ENCODE measurements around the gene NAPEPLD.
"Not testable (repeated sequence)": the region's sequence is repeated elsewhere in the genome, so short reads cannot be mapped to it uniquely, and the experiment has no call there.

Gene NAPEPLD

GRCh38 chr7:103106005-103106702, 42.7 kb downstream of the NAPEPLD start:
- no peak for DNase-seq

- no peak for DNase-seq
These were observed 47.4 kb downstream of the NAPEPLD start for GRCh38 chr7:103101543-103101942.

GRCh38 chr7:103100348-103100747, 48.6 kb downstream of the NAPEPLD start:
- no peak for DNase-seq

- no peak for DNase-seq
These were observed 51.9 kb downstream of the NAPEPLD start for GRCh38 chr7:103097041-103097440.

GRCh38 chr7:103095558-103095957, 53.3 kb downstream of the NAPEPLD start:
- DNase-seq: not testable (repeated sequence)

GRCh38 chr7:103094102-103094501, 54.8 kb downstream of the NAPEPLD start:
- no peak for DNase-seq

- DNase-seq: no peak
These were observed 55.5 kb downstream of the NAPEPLD start for GRCh38 chr7:103093429-103093828.

GRCh38 chr7:103092321-103092720, 56.6 kb downstream of the NAPEPLD start:
- DNase-seq: not testable (repeated sequence)

GRCh38 chr7:103083210-103083609, 65.7 kb downstream of the NAPEPLD start:
- no peak for DNase-seq

GRCh38 chr7:103082497-103082896, 66.4 kb downstream of the NAPEPLD start:
- DNase-seq: no peak

GRCh38 chr7:103080923-103081322, 68.0 kb downstream of the NAPEPLD start:
- no peak for DNase-seq

GRCh38 chr7:103079836-103080235, 69.1 kb downstream of the NAPEPLD start:
- no peak for DNase-seq

GRCh38 chr7:103078226-103078625, 70.7 kb downstream of the NAPEPLD start:
- DNase-seq: not testable (repeated sequence)

- DNase-seq: no peak
These were observed 71.6 kb downstream of the NAPEPLD start for GRCh38 chr7:103077318-103077717.

- DNase-seq: no peak
These were observed 72.1 kb downstream of the NAPEPLD start for GRCh38 chr7:103076764-103077163.

GRCh38 chr7:103075337-103075918, 73.5 kb downstream of the NAPEPLD start:
- peak; percentile 45 for DNase-seq

GRCh38 chr7:103074519-103075336, 74.2 kb downstream of the NAPEPLD start, which contains the start of the genes ARMC10 and FBXL13:
Gene ARMC10, plus strand, starts transcription at chr7:103075140. Its CDS starts 133 bp downstream, at chr7:103075273.
Gene FBXL13, minus strand, starts transcription at chr7:103074796.
- DNase-seq: peak; percentile 95

- no peak for DNase-seq
These were observed 74.8 kb downstream of the NAPEPLD start for GRCh38 chr7:103073989-103074518.

GRCh38 chr7:103071000-103071399, 77.9 kb downstream of the NAPEPLD start:
- DNase-seq: no peak

GRCh38 chr7:103068414-103069403, 80.2 kb downstream of the NAPEPLD start:
- no peak for DNase-seq

- DNase-seq: peak; percentile 25
These were observed 83.2 kb downstream of the NAPEPLD start for GRCh38 chr7:103065667-103066066.

GRCh38 chr7:103063895-103064294, 85.0 kb downstream of the NAPEPLD start:
- no peak for DNase-seq

All from NCI-H526 treated with DMSO at 0.1 percent for 48 hours (cell line).